Measurements from ENCODE around the gene OGFOD3. TPM values are rescaled to one million over a fixed set of nuclear protein-coding genes. Genes with fewer than 3 reads are reported as not detected.
A peak's percentile ranks its signal among the peaks of the same experiment; 100 is the strongest.

The OGFOD3 gene
- total and polyA plus RNA-seq, 9 of the 15 experiments (the other 6 are each of a cell fraction or from before 2014, with no cell fraction given) = 0.69 to 44.7 (median 18.9) TPM

GRCh38 chr17:82367724-82368524 is 50.5 kb downstream of the OGFOD3 start (continued):
- TF ChIP-seq ZNF146 (CRISPR knock-in tag; IDR thresholded peaks at IDR 0.05; ENCODE audit: unreplicated experiment) (no peak), HNRNPUL1 (IDR thresholded peaks at IDR 0.05; ENCODE audit: low read length) (no peak), SOX6 (IDR thresholded peaks at IDR 0.05) (peak; percentile 11; the same call in 1 of the 2 replicates), NR2C2 (CRISPR knock-in tag; IDR thresholded peaks at IDR 0.05) (peak; percentile 94), NR2C2 (tag; IDR thresholded peaks at IDR 0.05) (peak; percentile 98), MYC (IDR thresholded peaks at IDR 0.05; ENCODE audit: low read depth, low read length) (peak; percentile 71), MYC (CRISPR knock-in tag; IDR thresholded peaks at IDR 0.05; ENCODE audit: borderline replicate concordance, low read depth) (no peak), TARDBP (IDR thresholded peaks at IDR 0.05) (no peak), MXI1 (IDR thresholded peaks at IDR 0.05; ENCODE audit: low read depth, low read length) (0 out of 2 replicates have a peak, but pooled peaks have one; percentile 21), ZNF583 (CRISPR knock-in tag; IDR thresholded peaks at IDR 0.05) (no peak), BRF1 (IDR thresholded peaks at IDR 0.05; ENCODE audit: borderline replicate concordance, extremely low read depth, insufficient read length) (no peak), E4F1 (CRISPR knock-in tag; IDR thresholded peaks at IDR 0.05; ENCODE audit: borderline replicate concordance) (no peak), ZBTB9 (CRISPR knock-in tag; IDR thresholded peaks at IDR 0.05) (no peak), ARNT (IDR thresholded peaks at IDR 0.05) (peak in 1 of 2 experiments; percentile 30; a peak in 1 of 4 replicates), ZNF316 (IDR thresholded peaks at IDR 0.05) (peak; percentile 62), EP400 (IDR thresholded peaks at IDR 0.05) (0 out of 2 replicates have a peak, but pooled peaks have one; percentile 9), NCOA2 (IDR thresholded peaks at IDR 0.05; ENCODE audit: partially characterized antibody in 2 of 2) (no peak), ZNF512 (tag; IDR thresholded peaks at IDR 0.05) (no peak), NR1H2 (CRISPR knock-in tag; IDR thresholded peaks at IDR 0.05) (no peak), CBFB (CRISPR knock-in tag; IDR thresholded peaks at IDR 0.05) (no peak), FOXA1 (IDR thresholded peaks at IDR 0.05; ENCODE audit: borderline replicate concordance) (no peak), NR4A1 (CRISPR knock-in tag; IDR thresholded peaks at IDR 0.05) (no peak), NR4A1 (tag; IDR thresholded peaks at IDR 0.05) (no peak)
- TF ChIP-seq, protein P1, sequence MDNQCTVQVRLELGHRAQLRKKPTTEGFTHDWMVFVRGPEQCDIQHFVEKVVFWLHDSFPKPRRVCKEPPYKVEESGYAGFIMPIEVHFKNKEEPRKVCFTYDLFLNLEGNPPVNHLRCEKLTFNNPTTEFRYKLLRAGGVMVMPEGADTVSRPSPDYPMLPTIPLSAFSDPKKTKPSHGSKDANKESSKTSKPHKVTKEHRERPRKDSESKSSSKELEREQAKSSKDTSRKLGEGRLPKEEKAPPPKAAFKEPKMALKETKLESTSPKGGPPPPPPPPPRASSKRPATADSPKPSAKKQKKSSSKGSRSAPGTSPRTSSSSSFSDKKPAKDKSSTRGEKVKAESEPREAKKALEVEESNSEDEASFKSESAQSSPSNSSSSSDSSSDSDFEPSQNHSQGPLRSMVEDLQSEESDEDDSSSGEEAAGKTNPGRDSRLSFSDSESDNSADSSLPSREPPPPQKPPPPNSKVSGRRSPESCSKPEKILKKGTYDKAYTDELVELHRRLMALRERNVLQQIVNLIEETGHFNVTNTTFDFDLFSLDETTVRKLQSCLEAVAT (IDR thresholded peaks at IDR 0.05) = peak in 1 of 2 experiments; percentile 96; a peak in 2 of 4 replicates
